ENCODE data around the gene UNC80.

Gene UNC80

DNA sequence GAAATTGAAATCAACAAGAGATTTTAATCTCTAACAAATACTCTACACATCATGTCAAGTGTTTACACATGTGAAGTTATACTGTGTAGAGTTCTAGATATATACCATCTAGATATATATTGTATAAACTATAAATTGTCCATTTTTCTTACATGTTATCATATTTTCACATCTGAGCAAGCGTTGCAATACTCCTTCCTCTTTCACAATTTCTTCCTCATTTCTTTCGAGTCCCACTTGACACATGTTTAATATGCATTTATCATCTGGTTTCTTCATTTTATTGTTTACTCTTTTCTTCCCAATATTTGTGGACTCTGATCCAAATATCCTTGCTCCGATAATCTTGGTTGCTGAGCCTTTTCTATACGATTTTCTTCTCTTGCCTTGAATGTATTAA is 50.2 kb downstream of the UNC80 start:
- no peak for DNase-seq (ENCODE audit: low read depth, low spot score)
- Histone ChIP-seq H3K9ac (ENCODE audit: insufficient read length) (no peak overlapping the region), H3K36me3 (ENCODE audit: insufficient read depth, low read length) (no peaks in the 10 kb centered on the region), H3K9me3 (ENCODE audit: low read depth, low read length) (no peaks in the 10 kb centered on the region), H3K4me3 (no peak overlapping the region), H3K27ac (no peak overlapping the region)
- no peak for TF ChIP-seq POLR2AphosphoS5 (IDR thresholded peaks at IDR 0.05; ENCODE audit: borderline replicate concordance, low read depth, low read length)
- TF ChIP-seq FOXP2 (optimal IDR thresholded peaks at IDR 0.05; ENCODE audit: control extremely low read depth, extremely low read length, insufficient read depth), result no peak
- TF ChIP-seq EZH2 (IDR thresholded peaks at IDR 0.05), result no peak

DNA sequence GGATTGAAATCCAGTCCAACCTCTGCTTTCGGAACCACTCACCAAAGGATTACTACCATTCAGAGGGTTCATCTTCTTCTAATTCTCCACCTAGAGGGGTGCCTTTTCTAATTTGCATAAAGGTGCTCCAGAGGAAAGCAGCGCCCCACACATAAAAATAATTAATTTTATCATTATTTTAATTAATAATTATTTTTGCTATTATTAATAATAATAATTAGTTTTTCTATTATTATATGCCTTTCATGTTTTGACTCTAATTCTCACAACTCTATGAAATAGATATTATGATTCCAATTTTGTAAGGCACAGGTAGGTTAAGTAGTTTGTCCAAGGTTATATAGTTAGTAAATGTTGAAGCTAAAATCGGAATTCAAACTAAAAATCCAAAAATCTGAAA is 51.9 kb downstream of the UNC80 start:
- no peak for DNase-seq (ENCODE audit: low read depth, low spot score)
- H3K4me3 ChIP-seq, result no peak overlapping the region
- H3K27ac ChIP-seq, result no peak overlapping the region
- TF ChIP-seq EZH2 (IDR thresholded peaks at IDR 0.05) (no peak), FOXP2 (optimal IDR thresholded peaks at IDR 0.05; ENCODE audit: control extremely low read depth, extremely low read length, insufficient read depth) (no peak), POLR2AphosphoS5 (IDR thresholded peaks at IDR 0.05; ENCODE audit: borderline replicate concordance, low read depth, low read length) (no peak)
- H3K9ac ChIP-seq (ENCODE audit: insufficient read length), result no peak overlapping the region
- no peaks in the 10 kb centered on the region for H3K9me3 ChIP-seq (ENCODE audit: low read depth, low read length)
- no peaks in the 10 kb centered on the region for H3K36me3 ChIP-seq (ENCODE audit: insufficient read depth, low read length)

DNA sequence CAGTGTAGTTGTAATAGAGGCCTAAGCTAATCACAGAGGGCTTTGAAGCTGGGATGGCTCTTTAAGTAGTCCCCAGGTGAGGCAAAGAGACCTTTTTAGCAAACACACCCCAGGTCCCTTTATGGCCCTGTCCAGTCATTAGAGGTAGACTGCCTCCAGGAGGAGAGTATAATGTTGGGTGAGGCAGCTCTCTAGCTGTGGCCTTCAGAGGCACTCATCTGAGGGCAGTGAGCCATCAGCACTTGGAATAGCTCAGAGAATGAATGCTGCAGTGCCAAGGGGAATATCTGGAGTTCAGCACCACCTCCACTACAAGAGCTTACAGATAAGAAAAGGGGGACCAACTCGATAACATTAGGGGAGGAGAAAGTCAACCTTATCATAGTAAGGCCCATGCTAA is 52.8 kb downstream of the UNC80 start:
- Histone ChIP-seq H3K36me3 (ENCODE audit: insufficient read depth, low read length) (no peaks in the 10 kb centered on the region), H3K9ac (ENCODE audit: insufficient read length) (no peak overlapping the region), H3K27ac (no peak overlapping the region), H3K4me3 (no peak overlapping the region), H3K9me3 (ENCODE audit: low read depth, low read length) (no peaks in the 10 kb centered on the region)
- DNase-seq (ENCODE audit: low read depth, low spot score), result no peak
- no peak for TF ChIP-seq FOXP2 (optimal IDR thresholded peaks at IDR 0.05; ENCODE audit: control extremely low read depth, extremely low read length, insufficient read depth)

DNA sequence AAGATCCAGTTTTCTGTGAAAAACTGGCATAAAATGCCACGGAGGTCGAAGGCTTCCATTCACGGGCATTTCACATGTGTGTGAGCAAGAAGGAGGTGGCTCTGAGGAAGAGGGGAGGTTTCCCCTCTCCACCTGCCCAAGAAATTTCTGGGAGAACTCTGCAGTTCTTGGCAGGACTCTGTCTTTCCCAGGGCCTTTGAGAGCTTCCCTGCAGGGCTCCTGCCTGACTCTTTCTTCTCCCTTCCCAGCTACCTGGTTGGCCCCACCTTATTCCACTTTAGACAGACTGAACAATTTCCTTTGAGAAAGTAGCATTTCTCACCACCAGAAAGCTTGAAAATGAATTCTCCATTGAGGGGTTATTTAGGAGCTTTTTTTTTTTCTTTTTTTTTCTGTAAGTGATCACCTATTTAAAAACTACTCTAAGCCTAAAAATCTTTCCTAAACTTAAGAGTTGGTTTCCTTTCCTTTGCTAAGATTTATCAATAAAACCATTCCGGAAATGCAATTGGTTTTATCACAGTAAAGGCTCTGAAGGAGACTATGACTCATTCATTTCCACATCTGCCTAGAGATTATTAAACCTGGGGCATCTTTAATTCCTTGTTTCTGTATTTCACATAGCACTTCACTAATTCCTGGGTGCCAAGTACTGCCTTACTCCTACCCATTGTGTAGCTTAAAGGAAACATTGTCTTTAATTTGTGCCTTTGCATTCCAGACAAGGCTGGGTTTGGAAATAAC is 59.3 kb downstream of the UNC80 start:
- peak overlapping the region; percentile 73 for H3K4me3 ChIP-seq
- H3K9me3 ChIP-seq (ENCODE audit: low read depth, low read length), result no peaks in the 10 kb centered on the region
- H3K27ac ChIP-seq, result peak overlapping the region; percentile 64
- TF ChIP-seq EZH2 (IDR thresholded peaks at IDR 0.05) (no peak), POLR2AphosphoS5 (IDR thresholded peaks at IDR 0.05; ENCODE audit: borderline replicate concordance, low read depth, low read length) (no peak; the same call in 1 of the 2 replicates), FOXP2 (optimal IDR thresholded peaks at IDR 0.05; ENCODE audit: control extremely low read depth, extremely low read length, insufficient read depth) (no peak)
- H3K9ac ChIP-seq (ENCODE audit: insufficient read length), result no peak overlapping the region
- H3K36me3 ChIP-seq (ENCODE audit: insufficient read depth, low read length), result no peaks in the 10 kb centered on the region
- DNase-seq (ENCODE audit: low read depth, low spot score), result peak; percentile 82

DNA sequence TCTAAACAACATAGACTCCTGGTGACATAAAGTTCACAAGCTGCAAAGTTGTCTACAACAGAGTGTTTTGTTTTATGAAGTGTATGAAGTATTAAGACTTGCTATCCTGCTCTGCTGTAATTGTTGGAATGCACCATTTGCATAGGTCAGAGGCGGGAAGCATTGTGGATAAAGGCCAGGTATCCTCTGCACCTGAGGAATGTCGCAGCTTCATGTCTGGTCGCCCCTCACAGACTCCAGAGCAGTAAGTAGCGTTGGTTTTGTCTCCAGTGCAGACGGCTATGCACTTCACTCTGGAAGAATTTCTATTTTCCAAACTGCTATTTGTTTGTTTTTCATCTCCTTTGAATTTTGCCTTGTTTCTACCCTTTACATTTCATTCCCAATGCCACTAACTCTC is 63.1 kb downstream of the UNC80 start:
- no peak overlapping the region for H3K4me3 ChIP-seq
- H3K9ac ChIP-seq (ENCODE audit: insufficient read length), result no peak overlapping the region
- H3K27ac ChIP-seq, result no peak overlapping the region
- no peaks in the 10 kb centered on the region for H3K9me3 ChIP-seq (ENCODE audit: low read depth, low read length)
- no peak for DNase-seq (ENCODE audit: low read depth, low spot score)
- H3K36me3 ChIP-seq (ENCODE audit: insufficient read depth, low read length), result no peaks in the 10 kb centered on the region
- TF ChIP-seq FOXP2 (optimal IDR thresholded peaks at IDR 0.05; ENCODE audit: control extremely low read depth, extremely low read length, insufficient read depth), result no peak

DNA sequence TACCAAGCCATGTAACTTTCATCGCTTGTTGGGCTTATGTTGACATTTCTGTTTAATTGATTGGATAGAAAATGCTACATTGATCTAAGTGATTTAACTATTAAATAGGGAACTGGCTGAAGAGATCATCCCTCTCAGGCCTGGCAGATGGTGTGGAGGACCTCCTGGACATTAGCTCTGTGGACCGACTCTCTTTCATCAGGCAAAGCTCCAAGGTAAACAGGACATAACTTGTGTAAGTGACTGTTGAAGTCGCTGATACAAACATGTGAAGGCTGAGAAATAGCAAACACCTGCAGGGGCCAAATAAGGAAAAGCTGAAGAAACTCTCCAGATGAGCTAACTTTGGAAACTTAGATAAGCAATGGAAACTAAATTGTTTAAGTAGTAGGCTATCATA is 68.8 kb downstream of the UNC80 start:
- Histone ChIP-seq H3K36me3 (ENCODE audit: insufficient read depth, low read length) (no peaks in the 10 kb centered on the region), H3K4me3 (no peak overlapping the region), H3K9ac (ENCODE audit: insufficient read length) (no peak overlapping the region), H3K27ac (no peak overlapping the region), H3K9me3 (ENCODE audit: low read depth, low read length) (no peaks in the 10 kb centered on the region)
- no peak for DNase-seq (ENCODE audit: low read depth, low spot score)
- TF ChIP-seq EZH2 (IDR thresholded peaks at IDR 0.05) (no peak), FOXP2 (optimal IDR thresholded peaks at IDR 0.05; ENCODE audit: control extremely low read depth, extremely low read length, insufficient read depth) (no peak), POLR2AphosphoS5 (IDR thresholded peaks at IDR 0.05; ENCODE audit: borderline replicate concordance, low read depth, low read length) (no peak)

DNA sequence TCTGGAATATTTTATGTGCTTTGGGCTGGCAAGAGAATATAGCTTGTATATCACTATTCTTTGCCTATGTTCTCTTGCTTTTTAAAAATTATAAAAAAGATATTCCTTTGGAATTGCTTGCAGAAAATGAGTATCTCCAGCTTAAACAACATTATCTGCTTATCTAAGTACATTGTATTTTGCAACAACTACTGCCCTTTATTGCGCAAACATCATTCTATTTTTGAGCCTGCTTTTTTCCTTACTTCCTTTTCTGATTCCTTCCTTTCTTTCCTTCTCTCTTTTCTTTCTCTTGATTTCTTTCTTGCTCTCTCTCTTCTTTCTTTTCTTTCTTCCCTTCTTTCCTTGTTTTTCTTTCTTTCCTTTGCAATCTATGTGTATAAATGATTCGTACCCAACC is 74.0 kb downstream of the UNC80 start:
- Histone ChIP-seq H3K9me3 (ENCODE audit: low read depth, low read length) (no peaks in the 10 kb centered on the region), H3K4me3 (no peak overlapping the region), H3K9ac (ENCODE audit: insufficient read length) (no peak overlapping the region), H3K27ac (no peak overlapping the region), H3K36me3 (ENCODE audit: insufficient read depth, low read length) (no peaks in the 10 kb centered on the region)
- TF ChIP-seq EZH2 (IDR thresholded peaks at IDR 0.05) (no peak), FOXP2 (optimal IDR thresholded peaks at IDR 0.05; ENCODE audit: control extremely low read depth, extremely low read length, insufficient read depth) (no peak), POLR2AphosphoS5 (IDR thresholded peaks at IDR 0.05; ENCODE audit: borderline replicate concordance, low read depth, low read length) (no peak)
- DNase-seq (ENCODE audit: low read depth, low spot score), result no peak

DNA sequence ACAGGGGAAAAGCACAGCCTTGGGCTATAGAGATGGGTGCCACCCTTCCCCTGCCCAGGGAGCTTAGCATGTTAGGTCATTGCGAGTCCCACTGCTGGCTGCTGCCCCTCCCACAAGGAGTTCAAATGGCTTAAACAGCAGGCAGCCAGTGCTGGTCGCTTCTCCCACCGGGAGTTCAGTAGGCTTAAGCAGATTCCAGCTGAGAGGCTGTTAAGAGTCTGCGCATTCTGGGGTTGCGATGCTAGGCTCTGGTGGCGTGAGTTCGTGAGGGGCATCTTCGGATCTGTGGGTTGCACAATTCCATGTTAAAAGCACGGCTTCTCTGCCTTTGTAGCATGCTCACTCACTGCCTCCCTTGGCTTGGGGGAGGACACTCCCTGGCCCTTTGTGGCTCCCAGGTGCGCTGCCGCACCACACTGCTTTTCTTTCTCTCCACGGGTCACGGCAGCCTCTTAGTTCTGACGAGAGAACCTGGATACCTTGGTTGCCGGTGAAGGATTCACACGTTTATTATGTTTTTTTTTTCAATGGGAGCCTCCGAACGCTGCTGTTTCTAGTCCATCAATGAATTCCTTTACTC is 93.2 kb downstream of the UNC80 start:
- H3K36me3 ChIP-seq (ENCODE audit: insufficient read depth, low read length), result no peaks in the 10 kb centered on the region
- H3K27ac ChIP-seq, result no peak overlapping the region
- TF ChIP-seq EZH2 (IDR thresholded peaks at IDR 0.05) (no peak), POLR2AphosphoS5 (IDR thresholded peaks at IDR 0.05; ENCODE audit: borderline replicate concordance, low read depth, low read length) (no peak), FOXP2 (optimal IDR thresholded peaks at IDR 0.05; ENCODE audit: control extremely low read depth, extremely low read length, insufficient read depth) (no peak)
- DNase-seq (ENCODE audit: low read depth, low spot score), result no peak
- H3K4me3 ChIP-seq, result no peak overlapping the region
- H3K9me3 ChIP-seq (ENCODE audit: low read depth, low read length), result no peaks in the 10 kb centered on the region
- no peak overlapping the region for H3K9ac ChIP-seq (ENCODE audit: insufficient read length)

Measured in SK-N-MC (cell line).